B cell (primary cell): ENCODE data around the gene MAP4K4. TPM values are rescaled to one million over a fixed set of nuclear protein-coding genes. Genes with fewer than 3 reads are reported as not detected.
A peak's percentile ranks its signal among the peaks of the same experiment; 100 is the strongest.

ENCODE experiments used
- ATAC-seq: fragments of 200-7000 bp; cut with Tn5 transposase; one replicate; pipeline ENCODE4 v1.10.0; 2021; ENCODE audit warnings: low read depth, mild to moderate bottlenecking, moderate number of reproducible peaks, moderate library complexity
- CTCF ChIA-PET: fragments of 350-600 bp; sonication (Branson Sonifier 250); formaldehyde crosslinking; loops from one replicate; lab custom pipeline; 2021; ENCODE audit warnings: antibody characterized with exemption, inconsistent platforms; lab: Charles Lee
- POLR2A ChIA-PET: fragments of 350-600 bp; sonication (Branson Sonifier 250); formaldehyde crosslinking; loops from one replicate; lab custom pipeline; 2021; ENCODE audit warnings: antibody characterized with exemption; lab: Charles Lee
- DNase-seq: peaks from one replicate; pipeline ENCODE4 v3.0.0; 2013
- H2AFZ ChIP-seq: 2 replicates; pipeline ENCODE4 v1.6.1; 2012; ENCODE audit warnings: mild to moderate bottlenecking, low read depth, low read length; ENCODE audit not compliant: insufficient read depth, poor library complexity, severe bottlenecking
- H3K27ac ChIP-seq, 2 donors: 1 replicate in 1 of 2; 2 replicates in 1 of 2; pipeline ENCODE4 v1.5.1; 2012 to 2013; ENCODE audit warnings: low read length in 2 of 2, mild to moderate bottlenecking in 2 of 2, moderate library complexity in 1 of 2
- H3K27me3 ChIP-seq, 4 experiments: fragments of 200-600 bp in 1 of 4; sonication (generic) in 1 of 4; replicated peaks in 1 of 4; 1 replicate in 2 of 4; 2 replicates in 2 of 4; pipeline versions ENCODE4 v1.6.1 to v1.7.0; 2013 to 2016; ENCODE audit warnings: low read length in 3 of 4, mild to moderate bottlenecking in 2 of 4, mixed read lengths in 1 of 4, moderate library complexity in 1 of 4; ENCODE audit not compliant: insufficient read depth in 4 of 4, control insufficient read depth in 3 of 4; ENCODE audit errors: control extremely low read depth in 1 of 4
- H3K36me3 ChIP-seq, 2 experiments: replicated peaks in 1 of 2; 1 replicate in 1 of 2; 2 replicates in 1 of 2; pipeline versions ENCODE4 v1.6.1 to v1.7.1; 2013; ENCODE audit warnings: low read length in 1 of 2; ENCODE audit not compliant: insufficient read depth in 2 of 2, control insufficient read depth in 1 of 2; ENCODE audit errors: control extremely low read depth in 1 of 2, extremely low read depth in 1 of 2
- H3K4me1 ChIP-seq, 2 donors: fragments of 200-600 bp in 1 of 2; sonication (generic) in 1 of 2; 1 replicate in 1 of 2; 2 replicates in 1 of 2; pipeline versions ENCODE4 v1.5.1 to v1.6.1; 2013 to 2017; ENCODE audit warnings: low read length in 2 of 2; ENCODE audit not compliant: control insufficient read depth in 2 of 2, insufficient read depth in 2 of 2
- H3K4me2 ChIP-seq: replicated peaks from 2 replicates; pipeline ENCODE3; 2012; ENCODE audit warnings: mild to moderate bottlenecking, low read depth, low read length; ENCODE audit not compliant: poor library complexity, severe bottlenecking
- H3K4me3 ChIP-seq, 5 experiments: fragments of 200-600 bp in 1 of 5; sonication (generic) in 1 of 5; 1 replicate in 3 of 5; 2 replicates in 2 of 5; pipeline versions ENCODE4 v1.5.1 to v1.7.0; 2011 to 2016; ENCODE audit warnings: low read length in 4 of 5, mild to moderate bottlenecking in 4 of 5, low read depth in 2 of 5, control low read depth in 1 of 5, moderate library complexity in 1 of 5; ENCODE audit not compliant: insufficient read depth in 1 of 5; ENCODE audit errors: control extremely low read depth in 1 of 5, extremely low read depth in 1 of 5
- H3K79me2 ChIP-seq: fragments of 200-600 bp; sonication (generic); one replicate; pipeline ENCODE4 v1.6.0; 2016; ENCODE audit warnings: low read length; ENCODE audit not compliant: control insufficient read depth, insufficient read depth
- H3K9ac ChIP-seq: fragments of 200-600 bp; sonication (generic); 2 replicates; pipeline ENCODE4 v1.6.1; 2017; ENCODE audit warnings: mild to moderate bottlenecking, low read length, moderate library complexity
- H3K9me3 ChIP-seq, 3 donors: one replicate each; pipeline versions ENCODE4 v1.6.1 to v1.7.1; 2013; ENCODE audit warnings: low read length in 2 of 3; ENCODE audit not compliant: control insufficient read depth in 2 of 3, insufficient read depth in 1 of 3; ENCODE audit errors: control extremely low read depth in 1 of 3
- H4K20me1 ChIP-seq: 2 replicates; pipeline ENCODE4 v1.6.0; 2012; ENCODE audit warnings: mild to moderate bottlenecking, low read length; ENCODE audit not compliant: insufficient read depth, control insufficient read depth, poor library complexity, severe bottlenecking
- H3K27ac Mint-ChIP-seq: one replicate; pipeline ENCODE4 v1.8.0; 2021; ENCODE audit warnings: mixed read lengths
- H3K27me3 Mint-ChIP-seq: one replicate; pipeline ENCODE4 v1.8.0; 2021; ENCODE audit warnings: mixed read lengths
- H3K4me1 Mint-ChIP-seq: one replicate; pipeline ENCODE4 v1.8.0; 2021; ENCODE audit warnings: mixed read lengths
- H3K4me3 Mint-ChIP-seq: one replicate; pipeline ENCODE4 v1.8.0; 2021; ENCODE audit warnings: mixed read lengths
- H3K9me3 Mint-ChIP-seq: one replicate; pipeline ENCODE4 v1.8.0; 2022; ENCODE audit warnings: mixed read lengths; ENCODE audit not compliant: insufficient read depth
- EZH2 ChIP-seq: IDR thresholded peaks from 2 replicates; pipeline ENCODE4 v1.6.1; 2012; ENCODE audit warnings: borderline replicate concordance, low read depth, mild to moderate bottlenecking, moderate library complexity, low read length; ENCODE audit not compliant: insufficient read depth, poor library complexity, severe bottlenecking
- WGBS: methylation state at CpG from one replicate; pipeline ENCODE4 v1.1.5; 2013; ENCODE audit warnings: missing lambda C conversion rate; ENCODE audit not compliant: insufficient coverage; 5-methylcytosine and 5-hydroxymethylcytosine counted together
- intact Hi-C: fragments of 100-400 bp; cut with micrococcal nuclease; formaldehyde crosslinking; loops from one replicate; pipeline ENCODE4 v1.10.0; 2022
- polyA plus RNA-seq: library from polyadenylated mRNA; depleted of rRNA; stranded (reverse); fragments of >200 nt; gene quantifications from 2 replicates; pipeline ENCODE4 v1.2.3, GENCODE V29; 2012
- total RNA-seq, 2 donors: library from RNA; stranded (reverse); fragments of 120-200 nt in 1 of 2; gene quantifications; 1 replicate in 1 of 2; 2 replicates in 1 of 2; pipeline versions ENCODE4 v1.2.3 to v1.2.4, GENCODE V29; 2013 to 2022
- TF ChIP-seq, protein P1 (sequence below): fragments of 200-600 bp; IDR thresholded peaks from one replicate; pipeline ENCODE4 v1.8.0; 2022; ENCODE audit warnings: antibody characterized with exemption, mild to moderate bottlenecking

Gene MAP4K4
- total and polyA plus RNA-seq, 2 donors (not counting 1 experiment from before 2014, with no cell fraction given): 54.8 to 280 TPM

DNA sequence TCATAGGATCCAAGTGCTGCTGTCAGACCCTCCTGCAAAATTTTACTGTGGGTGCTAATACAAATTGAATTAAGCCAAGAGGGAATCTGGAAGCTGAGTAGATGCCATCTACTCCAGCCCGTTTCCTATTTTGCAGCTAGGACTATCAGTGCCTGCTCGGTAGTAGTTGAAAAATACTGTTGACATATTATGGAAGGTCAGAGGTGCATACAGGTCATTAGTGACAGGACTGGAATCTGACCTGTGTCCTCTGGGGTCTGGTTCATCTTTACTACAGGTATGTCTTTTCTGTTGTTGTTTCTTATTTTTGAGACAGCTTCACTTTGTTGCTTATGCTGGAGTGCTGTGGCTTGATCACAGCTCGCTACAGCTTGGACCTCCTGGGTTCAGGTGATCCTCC lies 58.8 kb downstream of the MAP4K4 start:
- 78% methylated on average over 3 of the region's 3 CpGs for WGBS
- intact Hi-C loops: no loop called here
- peak overlapping the region; percentile 83 for H3K27ac Mint-ChIP-seq
- no peak for TF ChIP-seq EZH2
- TF ChIP-seq, protein P1, sequence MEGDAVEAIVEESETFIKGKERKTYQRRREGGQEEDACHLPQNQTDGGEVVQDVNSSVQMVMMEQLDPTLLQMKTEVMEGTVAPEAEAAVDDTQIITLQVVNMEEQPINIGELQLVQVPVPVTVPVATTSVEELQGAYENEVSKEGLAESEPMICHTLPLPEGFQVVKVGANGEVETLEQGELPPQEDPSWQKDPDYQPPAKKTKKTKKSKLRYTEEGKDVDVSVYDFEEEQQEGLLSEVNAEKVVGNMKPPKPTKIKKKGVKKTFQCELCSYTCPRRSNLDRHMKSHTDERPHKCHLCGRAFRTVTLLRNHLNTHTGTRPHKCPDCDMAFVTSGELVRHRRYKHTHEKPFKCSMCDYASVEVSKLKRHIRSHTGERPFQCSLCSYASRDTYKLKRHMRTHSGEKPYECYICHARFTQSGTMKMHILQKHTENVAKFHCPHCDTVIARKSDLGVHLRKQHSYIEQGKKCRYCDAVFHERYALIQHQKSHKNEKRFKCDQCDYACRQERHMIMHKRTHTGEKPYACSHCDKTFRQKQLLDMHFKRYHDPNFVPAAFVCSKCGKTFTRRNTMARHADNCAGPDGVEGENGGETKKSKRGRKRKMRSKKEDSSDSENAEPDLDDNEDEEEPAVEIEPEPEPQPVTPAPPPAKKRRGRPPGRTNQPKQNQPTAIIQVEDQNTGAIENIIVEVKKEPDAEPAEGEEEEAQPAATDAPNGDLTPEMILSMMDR: no peak
- peaks cover 75% of the 10 kb centered on the region for H3K4me1 Mint-ChIP-seq
- H3K9me3 ChIP-seq: no peaks in the 10 kb centered on the region
- no peaks in the 10 kb centered on the region for H3K27me3 Mint-ChIP-seq
- no peak overlapping the region for H2AFZ ChIP-seq
- H3K4me3 ChIP-seq: peak overlapping the region in 1 of 5 experiments; percentile 28
- ChIA-PET POLR2A (interaction anchor here (0.6 kb wide), 1 partner anchor 15 kb away, joined by 3 read pairs; no protein-coding TSS in a partner anchor), CTCF (interaction anchor here (1.3 to 2.9 kb wide), 6 partner anchors 14 to 337 kb away, joined by 4 to 12 read pairs (median 5); no protein-coding TSS in a partner anchor)
- H3K4me2 ChIP-seq: peak overlapping the region; percentile 39
- no peaks in the 10 kb centered on the region for H3K27me3 ChIP-seq
- peaks cover 95% of the 10 kb centered on the region for H3K79me2 ChIP-seq
- H3K4me1 ChIP-seq: peaks cover 71 to 72% of the 10 kb centered on the region in 2 donors
- H3K36me3 ChIP-seq: peaks cover 0 to 2% of the 10 kb centered on the region in 2 experiments
- ATAC-seq: no peak
- peak overlapping the region; percentile 17 for H3K4me3 Mint-ChIP-seq
- H4K20me1 ChIP-seq: peaks cover 63% of the 10 kb centered on the region
- no peak for DNase-seq
- H3K9ac ChIP-seq: no peak overlapping the region
- H3K9me3 Mint-ChIP-seq: no peaks in the 10 kb centered on the region
- peak overlapping the region; percentile 15 to 76 for H3K27ac ChIP-seq

DNA sequence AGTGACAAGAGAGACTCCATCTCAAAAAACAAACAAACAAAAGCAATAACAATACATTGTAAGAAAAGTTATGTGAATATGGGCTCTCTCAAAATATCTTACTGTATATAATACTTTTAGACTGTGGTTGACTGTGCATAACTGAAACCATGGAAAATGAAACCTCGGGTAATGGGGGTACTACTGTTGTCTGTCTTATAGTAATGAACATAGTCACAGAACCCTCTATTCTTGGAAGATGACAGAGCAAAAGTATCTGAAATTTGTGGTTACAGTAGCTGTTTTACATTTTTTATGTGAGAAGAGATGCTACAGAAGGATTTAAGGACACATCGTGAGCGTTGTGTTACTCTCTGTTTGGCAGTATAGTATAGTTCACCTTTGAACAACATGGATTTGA lies 60.5 kb downstream of the MAP4K4 start:
- Histone ChIP-seq H3K4me1 (peaks cover 67 to 70% of the 10 kb centered on the region in 2 donors), H3K27ac (peak overlapping the region in 1 of 2 donors; percentile 38), H3K4me2 (peak overlapping the region; percentile 39), H3K4me3 (no peak overlapping the region), H3K9me3 (no peaks in the 10 kb centered on the region), H2AFZ (no peak overlapping the region), H3K36me3 (peaks cover 0 to 2% of the 10 kb centered on the region in 2 experiments), H4K20me1 (peaks cover 66% of the 10 kb centered on the region), H3K79me2 (peaks cover 95% of the 10 kb centered on the region), H3K9ac (no peak overlapping the region), H3K27me3 (no peaks in the 10 kb centered on the region)
- TF ChIP-seq, protein P1: no peak
- TF ChIP-seq EZH2: no peak
- intact Hi-C loops: no loop called here
- ChIA-PET POLR2A (no interaction called here), CTCF (interaction anchor here (2.9 kb wide), 1 partner anchor 12 kb away, joined by 12 read pairs; no protein-coding TSS in a partner anchor)
- ATAC-seq: no peak
- Mint-ChIP-seq H3K4me3 (peak overlapping the region; percentile 78), H3K27ac (peak overlapping the region; percentile 43), H3K27me3 (no peaks in the 10 kb centered on the region), H3K4me1 (peaks cover 72% of the 10 kb centered on the region), H3K9me3 (no peaks in the 10 kb centered on the region)
- 15% methylated on average over 2 of the region's 3 CpGs for WGBS
- DNase-seq: peak; percentile 30
